DMS 273 (cell line): ENCODE measurements around the gene CCDC70.
"Not testable (repeated sequence)": the region's sequence is repeated elsewhere in the genome, so short reads cannot be mapped to it uniquely, and the experiment has no call there.

ENCODE experiments used
- DNase-seq: peaks from one replicate; lab custom pipeline; 2025; ENCODE audit not compliant: unreplicated experiment; lab: John Stamatoyannopoulos, UW

CCDC70 gene

GRCh38 chr13:51861723-51862300 is at the start of gene CCDC70:
TSS of gene CCDC70 (plus strand) at chr13:51861969. CDS start at chr13:51865412, 3,443 bp downstream.
- DNase-seq = no peak

DNA sequence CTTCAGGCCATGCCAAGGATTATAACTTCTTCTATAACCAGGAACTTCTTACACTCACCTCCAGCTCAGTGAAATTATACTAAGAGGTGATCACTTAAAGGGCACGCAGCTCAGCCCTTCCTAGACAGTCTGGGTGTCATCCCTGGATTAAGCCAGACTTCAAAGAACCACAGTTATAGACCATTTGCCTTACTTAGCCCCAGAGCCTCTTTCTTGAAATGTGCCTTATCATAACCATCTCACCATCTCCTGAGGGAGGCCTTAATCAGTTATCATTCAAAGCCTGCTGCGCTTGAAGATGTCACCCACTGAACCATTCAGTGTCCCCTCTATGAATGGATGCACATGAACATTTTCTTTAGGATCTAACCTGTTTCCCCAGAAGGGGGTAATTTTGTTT is 47.7 kb upstream of the CCDC70 start:
- DNase-seq = no peak

GRCh38 chr13:51814825-51815650 is 46.7 kb upstream of the CCDC70 start:
- DNase-seq = peak; percentile 81

DNA sequence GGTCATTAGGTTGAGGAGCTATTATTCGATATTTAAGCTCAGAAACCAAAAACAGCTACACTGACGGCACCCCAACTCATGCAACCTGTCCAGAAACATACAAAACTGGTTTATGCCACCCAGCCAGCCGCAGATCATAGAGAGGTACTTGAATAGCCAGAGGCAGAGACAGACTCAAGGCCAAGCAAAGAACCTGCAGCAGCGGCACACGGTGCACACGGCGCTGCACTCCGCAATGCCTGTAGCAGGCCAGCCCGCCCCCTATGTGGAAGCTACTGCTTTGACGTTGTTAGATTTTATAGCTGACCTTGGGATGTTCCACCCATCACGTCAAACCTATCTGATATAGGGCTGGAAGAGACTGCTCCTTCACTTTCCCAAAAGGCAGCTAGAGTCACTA is 45.9 kb upstream of the CCDC70 start:
- DNase-seq = no peak

DNA sequence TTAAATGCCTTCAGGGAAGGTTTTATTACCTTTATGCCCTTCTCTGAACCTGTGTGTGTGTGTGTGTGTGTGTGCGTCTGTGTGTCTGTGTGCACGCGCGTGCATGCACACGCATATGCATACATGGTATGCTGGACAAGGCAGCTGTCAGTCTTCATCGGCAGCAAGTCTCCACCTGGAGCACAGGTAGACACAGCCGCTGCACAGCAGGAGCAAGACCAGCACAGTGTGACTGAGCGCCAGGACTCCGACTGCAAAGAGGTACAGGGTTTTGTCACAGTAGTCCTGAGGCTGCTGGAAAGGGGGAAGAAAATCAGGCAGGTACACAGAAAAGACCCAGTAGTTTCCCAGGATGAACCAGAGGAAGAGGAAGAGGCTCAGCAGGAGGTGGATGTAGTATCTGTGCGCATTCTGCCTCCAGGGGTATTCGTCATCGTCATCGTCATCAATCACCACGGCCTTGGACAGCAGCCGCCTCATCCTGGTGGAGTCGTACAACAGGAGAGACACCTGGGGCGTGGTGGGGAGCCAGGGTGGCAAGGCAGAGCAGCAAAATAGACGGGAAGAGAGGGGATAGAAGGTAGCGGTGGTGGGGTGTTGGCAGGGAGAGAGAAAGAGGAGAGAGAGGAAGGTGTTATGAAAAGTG is 45.0 kb upstream of the CCDC70 start:
- no peak for DNase-seq

GRCh38 chr13:51817717-51818116 is 44.1 kb upstream of the CCDC70 start:
- DNase-seq = no peak

DNA sequence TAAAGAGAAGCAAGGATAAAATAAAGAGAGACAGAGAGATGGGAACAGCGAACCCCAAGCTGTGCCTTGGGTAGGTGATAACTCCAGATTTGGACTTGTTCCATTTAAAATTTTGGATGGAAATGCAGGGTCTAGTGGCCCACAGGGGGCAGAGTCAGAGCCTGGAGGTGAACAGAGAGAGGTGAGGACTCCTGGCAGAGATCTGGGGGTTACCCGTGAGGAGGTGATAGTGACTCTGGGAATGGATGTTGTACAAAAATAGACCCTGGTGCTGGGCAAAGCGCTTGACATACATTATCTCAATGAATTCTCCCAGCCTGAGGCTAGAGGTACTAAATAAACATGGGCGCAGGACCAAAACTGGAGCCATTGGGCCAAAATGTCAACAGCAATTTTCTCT is 43.5 kb upstream of the CCDC70 start:
- DNase-seq = no peak

- DNase-seq = no peak
Observed at GRCh38 chr13:51818781-51819511, 42.8 kb upstream of the CCDC70 start.

- no peak for DNase-seq
Observed at GRCh38 chr13:51819544-51819943, 42.2 kb upstream of the CCDC70 start.

DNA sequence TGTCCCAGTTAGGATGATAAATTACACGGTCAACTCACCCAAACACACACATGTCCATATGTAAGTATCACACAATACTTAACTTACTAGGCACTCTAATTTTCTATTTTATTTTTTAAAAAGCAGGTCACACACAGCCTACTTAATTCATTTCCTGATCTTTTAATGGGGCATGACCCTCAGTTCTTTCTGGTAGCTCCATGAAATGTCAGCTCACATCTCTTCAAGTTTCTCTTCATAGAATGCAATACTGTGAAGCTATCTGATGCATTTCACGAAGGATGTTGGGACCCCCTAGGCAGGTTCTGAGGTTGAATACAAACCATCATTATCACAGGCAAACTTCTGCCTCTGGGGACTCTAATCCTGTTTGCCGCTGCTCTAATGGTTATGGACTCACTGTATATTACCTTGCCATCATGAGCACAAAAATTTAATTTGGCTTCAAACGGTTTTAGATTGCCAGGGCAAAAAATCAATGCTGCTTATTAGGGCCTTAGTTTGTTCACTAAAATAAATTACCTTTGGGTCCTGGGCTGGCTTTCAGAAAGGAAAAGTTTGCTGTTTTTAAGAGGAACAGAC is 41.7 kb upstream of the CCDC70 start:
- DNase-seq = no peak

- no peak for DNase-seq
Observed at GRCh38 chr13:51821606-51822005, 40.2 kb upstream of the CCDC70 start.

- peak; percentile 32 for DNase-seq
Observed at GRCh38 chr13:51822106-51822815, 39.5 kb upstream of the CCDC70 start.

DNA sequence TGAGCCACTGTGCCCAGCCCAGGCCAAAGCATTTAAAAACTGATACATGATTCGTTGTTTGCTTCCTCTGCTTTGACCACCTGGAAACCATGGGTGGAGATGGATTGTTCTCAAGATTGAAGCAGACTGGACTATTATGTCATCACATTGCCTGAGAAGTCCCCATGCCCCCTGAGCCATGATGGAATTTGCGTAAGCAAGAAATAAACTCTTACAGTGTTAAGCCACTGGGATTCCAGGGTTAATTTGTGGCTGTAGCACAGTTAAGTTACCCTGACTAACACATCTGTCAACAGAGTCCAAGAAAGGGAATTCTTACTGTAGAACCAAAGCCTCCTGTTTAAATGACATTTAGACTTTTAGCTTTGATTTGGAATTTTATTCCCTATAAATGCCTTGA is 38.4 kb upstream of the CCDC70 start:
- DNase-seq = no peak

DNA sequence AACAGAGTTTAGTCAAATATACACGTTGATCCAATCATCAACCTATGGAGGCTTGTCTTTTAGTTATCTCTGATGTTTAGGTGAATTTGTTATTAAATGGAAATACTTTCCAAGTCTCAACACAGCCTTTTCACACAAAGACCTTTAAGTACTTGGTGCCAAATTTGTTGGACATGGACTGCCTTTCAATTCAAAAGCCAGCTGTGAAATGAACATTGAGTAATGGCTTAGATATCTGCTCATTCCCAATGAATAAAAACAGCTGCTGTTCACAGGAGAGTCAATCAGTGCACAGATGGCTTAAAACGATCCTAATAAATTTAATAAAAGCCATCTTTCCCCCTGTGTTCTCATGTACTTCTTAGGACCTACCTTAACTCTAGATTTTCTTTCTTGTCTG is 37.9 kb upstream of the CCDC70 start:
- peak; percentile 47 for DNase-seq

DNA sequence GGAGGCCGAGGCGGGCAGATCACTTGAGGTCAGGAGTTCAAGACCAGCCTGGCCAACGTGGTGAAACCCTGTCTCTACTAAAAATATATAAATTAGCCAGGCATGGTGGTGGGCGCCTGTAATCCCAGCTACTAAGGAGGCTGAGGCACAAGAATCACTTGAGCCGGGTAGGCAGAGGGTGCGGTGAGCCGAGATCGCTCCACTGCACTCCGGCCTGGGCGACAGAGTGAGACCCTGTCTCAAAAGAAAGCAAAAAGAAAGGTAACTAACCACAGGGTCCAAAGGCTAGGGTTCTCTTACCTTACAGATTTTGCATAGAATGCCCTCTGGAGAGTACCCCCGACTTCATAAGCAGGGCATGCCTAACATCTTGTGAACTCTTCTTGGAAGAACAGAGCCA is 37.1 kb upstream of the CCDC70 start:
- not testable (repeated sequence) for DNase-seq

GRCh38 chr13:51825165-51825592 is 36.6 kb upstream of the CCDC70 start:
- DNase-seq = no peak

GRCh38 chr13:51825681-51826254 is 36.0 kb upstream of the CCDC70 start:
- no peak for DNase-seq

DNA sequence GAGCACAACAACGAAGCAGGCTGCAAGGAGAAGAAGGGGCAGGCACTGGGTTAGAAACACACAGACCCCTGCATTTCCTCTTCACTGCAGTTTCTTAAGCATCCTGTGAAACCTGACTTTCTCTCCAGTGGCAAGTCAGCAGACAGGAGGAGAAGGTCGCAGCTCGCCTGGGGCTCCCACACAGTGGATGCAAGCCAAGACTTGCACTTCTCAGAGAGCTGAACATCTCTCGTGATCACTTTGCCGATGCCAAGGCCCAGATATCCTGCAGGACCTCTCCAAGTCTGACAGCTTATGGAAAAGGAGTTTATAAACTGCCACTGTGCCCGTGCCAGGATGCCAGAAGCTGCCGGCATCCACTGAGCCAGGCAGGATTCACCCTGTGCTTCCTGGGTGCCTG is 35.2 kb upstream of the CCDC70 start:
- DNase-seq = peak; percentile 21

GRCh38 chr13:51827254-51827653 is 34.5 kb upstream of the CCDC70 start:
- DNase-seq = no peak
